ENCODE data around the gene KPNA4.

DNA sequence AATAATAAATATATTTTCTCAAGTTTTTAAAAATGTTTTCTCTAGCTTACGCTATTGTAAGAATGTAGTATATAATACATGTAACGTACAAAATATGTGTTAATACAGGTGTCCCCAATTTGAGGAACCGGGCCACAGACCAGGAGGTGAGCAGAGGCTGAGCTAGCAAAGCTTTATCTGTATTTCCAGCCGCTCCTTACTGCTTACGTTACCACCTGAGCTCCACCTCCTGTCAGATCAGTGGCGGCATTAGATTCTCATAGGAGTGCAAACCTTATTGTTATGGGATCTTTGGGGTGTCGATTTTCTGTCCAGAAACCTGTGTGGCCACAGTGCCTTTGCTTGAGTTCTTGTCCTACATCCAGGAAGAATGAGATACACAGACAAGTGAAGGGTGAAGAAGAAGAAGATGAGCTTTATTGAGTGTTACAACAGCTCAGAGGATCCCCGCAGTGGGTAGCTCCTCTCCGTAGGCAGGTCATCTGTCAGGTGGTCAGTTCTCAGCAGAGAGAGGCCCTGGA, 105.9 kb downstream of the KPNA4 start:
- TF ChIP-seq, protein P1, sequence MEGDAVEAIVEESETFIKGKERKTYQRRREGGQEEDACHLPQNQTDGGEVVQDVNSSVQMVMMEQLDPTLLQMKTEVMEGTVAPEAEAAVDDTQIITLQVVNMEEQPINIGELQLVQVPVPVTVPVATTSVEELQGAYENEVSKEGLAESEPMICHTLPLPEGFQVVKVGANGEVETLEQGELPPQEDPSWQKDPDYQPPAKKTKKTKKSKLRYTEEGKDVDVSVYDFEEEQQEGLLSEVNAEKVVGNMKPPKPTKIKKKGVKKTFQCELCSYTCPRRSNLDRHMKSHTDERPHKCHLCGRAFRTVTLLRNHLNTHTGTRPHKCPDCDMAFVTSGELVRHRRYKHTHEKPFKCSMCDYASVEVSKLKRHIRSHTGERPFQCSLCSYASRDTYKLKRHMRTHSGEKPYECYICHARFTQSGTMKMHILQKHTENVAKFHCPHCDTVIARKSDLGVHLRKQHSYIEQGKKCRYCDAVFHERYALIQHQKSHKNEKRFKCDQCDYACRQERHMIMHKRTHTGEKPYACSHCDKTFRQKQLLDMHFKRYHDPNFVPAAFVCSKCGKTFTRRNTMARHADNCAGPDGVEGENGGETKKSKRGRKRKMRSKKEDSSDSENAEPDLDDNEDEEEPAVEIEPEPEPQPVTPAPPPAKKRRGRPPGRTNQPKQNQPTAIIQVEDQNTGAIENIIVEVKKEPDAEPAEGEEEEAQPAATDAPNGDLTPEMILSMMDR (IDR thresholded peaks at IDR 0.05) = no peak
- TF ChIP-seq POLR2A (IDR thresholded peaks at IDR 0.05) = no peak
